ENCODE data around the gene TBL1XR1. TPM values are rescaled to one million over a fixed set of nuclear protein-coding genes. Genes with fewer than 3 reads are reported as not detected.
A peak's percentile ranks its signal among the peaks of the same experiment; 100 is the strongest.

The TBL1XR1 gene
- total and polyA plus RNA-seq, 5 donors = 31.4 to 145 (median 140) TPM

GRCh38 chr3:177058648-177059047 is 138.6 kb downstream of the TBL1XR1 start:
- intact Hi-C loops (cut with DNase I) = loop anchor here in 3 of 4 donors (5.0 to 10.0 kb wide), 3 partner anchors 134 to 306 kb away; no protein-coding TSS in a partner anchor
- Histone ChIP-seq H3K27me3 (ENCODE audit: control insufficient read depth, insufficient read depth) (no peaks in the 10 kb centered on the region), H3K9me3 (ENCODE audit: control insufficient read depth, low read length) (no peaks in the 10 kb centered on the region), H3K4me3 (ENCODE audit: low read length) (no peak overlapping the region), H3K4me1 (ENCODE audit: control insufficient read depth, insufficient read depth, low read length) (peaks cover 6% of the 10 kb centered on the region), H3K27ac (ENCODE audit: low read length) (no peak overlapping the region)
- DNase-seq = no peak
- no peak for ATAC-seq
- 53% methylated on average over 2 of the region's 2 CpGs for WGBS

- H3K4me1 ChIP-seq (ENCODE audit: control insufficient read depth, insufficient read depth, low read length) = peaks cover 6% of the 10 kb centered on the region
- DNase-seq (no peak), ATAC-seq (no peak)
- intact Hi-C loops (cut with DNase I) = loop anchor here in 3 of 4 donors (5.0 to 10.0 kb wide), 3 partner anchors 135 to 307 kb away; no protein-coding TSS in a partner anchor
- no peaks in the 10 kb centered on the region for H3K9me3 ChIP-seq (ENCODE audit: control insufficient read depth, low read length)
- no peaks in the 10 kb centered on the region for H3K27me3 ChIP-seq (ENCODE audit: control insufficient read depth, insufficient read depth)
- WGBS = 82% methylated on average over 4 of the region's 4 CpGs
- H3K27ac ChIP-seq (ENCODE audit: low read length) = no peak overlapping the region
- no peak overlapping the region for H3K4me3 ChIP-seq (ENCODE audit: low read length)
These were observed 139.5 kb downstream of the TBL1XR1 start for GRCh38 chr3:177057768-177058167.

GRCh38 chr3:177056927-177057326 is 140.4 kb downstream of the TBL1XR1 start:
- 86% methylated on average over 3 of the region's 3 CpGs for WGBS
- ATAC-seq = no peak

GRCh38 chr3:177055605-177056571 is 141.4 kb downstream of the TBL1XR1 start:
- WGBS = 79% methylated on average over 1 of the region's 1 CpG
- intact Hi-C loops (cut with DNase I) = loop anchor here in 3 of 4 donors (5.0 to 10.0 kb wide), 3 partner anchors 136 to 309 kb away; no protein-coding TSS in a partner anchor
- H3K4me1 ChIP-seq (ENCODE audit: control insufficient read depth, insufficient read depth, low read length) = peaks cover 6% of the 10 kb centered on the region

More at GRCh38 chr3:177056927-177057326, 140.4 kb downstream of the TBL1XR1 start:
- H3K4me3 ChIP-seq (ENCODE audit: low read length) = no peak overlapping the region
- H3K4me1 ChIP-seq (ENCODE audit: control insufficient read depth, insufficient read depth, low read length) = peaks cover 6% of the 10 kb centered on the region
- no peaks in the 10 kb centered on the region for H3K27me3 ChIP-seq (ENCODE audit: control insufficient read depth, insufficient read depth)
- no peaks in the 10 kb centered on the region for H3K9me3 ChIP-seq (ENCODE audit: control insufficient read depth, low read length)
- no peak for DNase-seq
- intact Hi-C loops (cut with DNase I) = loop anchor here in 3 of 4 donors (5.0 to 10.0 kb wide), 3 partner anchors 135 to 308 kb away; no protein-coding TSS in a partner anchor
- H3K27ac ChIP-seq (ENCODE audit: low read length) = no peak overlapping the region

GRCh38 chr3:177053107-177053506 is 144.2 kb downstream of the TBL1XR1 start:
- 90% methylated on average over 2 of the region's 2 CpGs for WGBS
- H3K4me3 ChIP-seq (ENCODE audit: low read length) = no peak overlapping the region
- intact Hi-C loops (cut with DNase I) = loop anchor here in 3 of 4 donors (2.0 to 10.0 kb wide), 5 partner anchors 144 to 312 kb away; partner anchors contain the start of gene TBL1XR1 (in 2 of the 3)
- H3K27me3 ChIP-seq (ENCODE audit: control insufficient read depth, insufficient read depth) = no peaks in the 10 kb centered on the region
- no peak overlapping the region for H3K27ac ChIP-seq (ENCODE audit: low read length)
- no peak for DNase-seq
- H3K4me1 ChIP-seq (ENCODE audit: control insufficient read depth, insufficient read depth, low read length) = peaks cover 2% of the 10 kb centered on the region
- no peak for ATAC-seq
- H3K9me3 ChIP-seq (ENCODE audit: control insufficient read depth, low read length) = no peaks in the 10 kb centered on the region

More at GRCh38 chr3:177055605-177056571, 141.4 kb downstream of the TBL1XR1 start:
- ATAC-seq (no peak), DNase-seq (no peak)
- Histone ChIP-seq H3K27ac (ENCODE audit: low read length) (no peak overlapping the region), H3K27me3 (ENCODE audit: control insufficient read depth, insufficient read depth) (no peaks in the 10 kb centered on the region), H3K4me3 (ENCODE audit: low read length) (no peak overlapping the region), H3K9me3 (ENCODE audit: control insufficient read depth, low read length) (no peaks in the 10 kb centered on the region)

- intact Hi-C loops (cut with DNase I) = loop anchor here in 3 of 4 donors (2.0 to 10.0 kb wide), 5 partner anchors 146 to 313 kb away; partner anchors contain the start of gene TBL1XR1 (in 1 of the 3)
- Histone ChIP-seq H3K27me3 (ENCODE audit: control insufficient read depth, insufficient read depth) (no peaks in the 10 kb centered on the region), H3K9me3 (ENCODE audit: control insufficient read depth, low read length) (no peaks in the 10 kb centered on the region), H3K4me1 (ENCODE audit: control insufficient read depth, insufficient read depth, low read length) (no peaks in the 10 kb centered on the region), H3K27ac (ENCODE audit: low read length) (no peak overlapping the region), H3K4me3 (ENCODE audit: low read length) (no peak overlapping the region)
- peak in 1 of 2 donors; percentile 24 for ATAC-seq
- DNase-seq = peak in 1 of 3 donors; percentile 36
- 58% methylated on average over 4 of the region's 4 CpGs for WGBS
These were observed 145.9 kb downstream of the TBL1XR1 start for GRCh38 chr3:177051411-177051810.

- Histone ChIP-seq H3K27ac (ENCODE audit: low read length) (no peak overlapping the region), H3K9me3 (ENCODE audit: control insufficient read depth, low read length) (no peaks in the 10 kb centered on the region), H3K4me3 (ENCODE audit: low read length) (no peak overlapping the region), H3K27me3 (ENCODE audit: control insufficient read depth, insufficient read depth) (no peaks in the 10 kb centered on the region), H3K4me1 (ENCODE audit: control insufficient read depth, insufficient read depth, low read length) (no peaks in the 10 kb centered on the region)
- peak; percentile 57 to 65 for ATAC-seq
- intact Hi-C loops (cut with DNase I) = loop anchor here in 3 of 4 donors (2.0 to 10.0 kb wide), 5 partner anchors 147 to 314 kb away; partner anchors contain the start of gene TBL1XR1 (in 1 of the 3)
- DNase-seq = no peak
- WGBS = 41% methylated on average over 5 of the region's 5 CpGs
These were observed 146.6 kb downstream of the TBL1XR1 start for GRCh38 chr3:177050501-177051237.

GRCh38 chr3:177045767-177046166 is 151.5 kb downstream of the TBL1XR1 start:
- no peak overlapping the region for H3K27ac ChIP-seq (ENCODE audit: low read length)
- intact Hi-C loops (cut with DNase I) = no loop called here
- no peak overlapping the region for H3K4me3 ChIP-seq (ENCODE audit: low read length)
- ATAC-seq (no peak), DNase-seq (no peak)
- no peaks in the 10 kb centered on the region for H3K9me3 ChIP-seq (ENCODE audit: control insufficient read depth, low read length)
- peaks cover 4% of the 10 kb centered on the region for H3K4me1 ChIP-seq (ENCODE audit: control insufficient read depth, insufficient read depth, low read length)
- H3K27me3 ChIP-seq (ENCODE audit: control insufficient read depth, insufficient read depth) = no peaks in the 10 kb centered on the region
- WGBS = 80% methylated on average over 2 of the region's 2 CpGs

- Histone ChIP-seq H3K27me3 (ENCODE audit: control insufficient read depth, insufficient read depth) (no peaks in the 10 kb centered on the region), H3K9me3 (ENCODE audit: control insufficient read depth, low read length) (no peaks in the 10 kb centered on the region), H3K4me1 (ENCODE audit: control insufficient read depth, insufficient read depth, low read length) (peaks cover 4% of the 10 kb centered on the region), H3K27ac (ENCODE audit: low read length) (no peak overlapping the region), H3K4me3 (ENCODE audit: low read length) (no peak overlapping the region)
- intact Hi-C loops (cut with DNase I) = no loop called here
- ATAC-seq = no peak
- 94% methylated on average over 7 of the region's 7 CpGs for WGBS
- DNase-seq = no peak
These were observed 152.1 kb downstream of the TBL1XR1 start for GRCh38 chr3:177045222-177045621.

- H3K27ac ChIP-seq (ENCODE audit: low read length) = peak overlapping the region; percentile 33
- no peak overlapping the region for H3K4me3 ChIP-seq (ENCODE audit: low read length)
- intact Hi-C loops (cut with DNase I) = no loop called here
- no peaks in the 10 kb centered on the region for H3K9me3 ChIP-seq (ENCODE audit: control insufficient read depth, low read length)
- peaks cover 7% of the 10 kb centered on the region for H3K4me1 ChIP-seq (ENCODE audit: control insufficient read depth, insufficient read depth, low read length)
- DNase-seq (peak in 1 of 3 donors; percentile 47), ATAC-seq (no peak)
- H3K27me3 ChIP-seq (ENCODE audit: control insufficient read depth, insufficient read depth) = no peaks in the 10 kb centered on the region
- 78% methylated on average over 8 of the region's 8 CpGs for WGBS
These were observed 155.3 kb downstream of the TBL1XR1 start for GRCh38 chr3:177041730-177042551.

Measured in right cardiac atrium (tissue), 5 donors.